HT-29 (cell line): ENCODE data around the gene ADAMTS16. TPM values are rescaled to one million over a fixed set of nuclear protein-coding genes. Genes with fewer than 3 reads are reported as not detected.

ENCODE experiments used
- DNase-seq: peaks from one replicate; pipeline ENCODE4 v3.0.0-alpha.2; 2015; ENCODE audit warnings: low spot score
- total RNA-seq: library from RNA; depleted of rRNA; stranded (reverse); fragments of >200 nt; shearing (Covaris generic); gene quantifications from 2 replicates; pipeline ENCODE4 v1.2.3, GENCODE V29; 2014

Gene ADAMTS16
- total RNA-seq, 1 experiment from 2014 or later = not detected

- DNase-seq = peak; percentile 71
Observed at GRCh38 chr5:5141625-5142525, 1.7 kb downstream of the ADAMTS16 start.

DNA sequence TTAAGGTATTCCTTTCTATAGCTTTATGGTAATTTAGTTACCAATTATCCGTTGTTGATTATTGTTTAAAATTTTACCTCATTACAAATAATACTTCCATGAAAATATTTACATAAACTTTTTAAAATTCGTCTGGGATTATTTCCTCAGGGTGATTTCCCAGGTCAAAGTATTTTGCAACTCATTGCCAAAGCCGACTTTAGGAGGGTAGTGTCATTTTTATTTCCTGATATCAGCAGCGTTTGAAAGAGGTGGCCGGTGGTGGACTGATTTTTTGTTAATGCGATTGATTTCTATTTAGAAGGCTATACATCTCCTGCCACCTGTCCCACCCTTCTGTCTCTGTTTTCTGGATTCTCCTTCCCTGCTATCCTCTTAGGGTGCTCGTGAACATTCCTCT lies 4.3 kb downstream of the ADAMTS16 start:
- no peak for DNase-seq

DNA sequence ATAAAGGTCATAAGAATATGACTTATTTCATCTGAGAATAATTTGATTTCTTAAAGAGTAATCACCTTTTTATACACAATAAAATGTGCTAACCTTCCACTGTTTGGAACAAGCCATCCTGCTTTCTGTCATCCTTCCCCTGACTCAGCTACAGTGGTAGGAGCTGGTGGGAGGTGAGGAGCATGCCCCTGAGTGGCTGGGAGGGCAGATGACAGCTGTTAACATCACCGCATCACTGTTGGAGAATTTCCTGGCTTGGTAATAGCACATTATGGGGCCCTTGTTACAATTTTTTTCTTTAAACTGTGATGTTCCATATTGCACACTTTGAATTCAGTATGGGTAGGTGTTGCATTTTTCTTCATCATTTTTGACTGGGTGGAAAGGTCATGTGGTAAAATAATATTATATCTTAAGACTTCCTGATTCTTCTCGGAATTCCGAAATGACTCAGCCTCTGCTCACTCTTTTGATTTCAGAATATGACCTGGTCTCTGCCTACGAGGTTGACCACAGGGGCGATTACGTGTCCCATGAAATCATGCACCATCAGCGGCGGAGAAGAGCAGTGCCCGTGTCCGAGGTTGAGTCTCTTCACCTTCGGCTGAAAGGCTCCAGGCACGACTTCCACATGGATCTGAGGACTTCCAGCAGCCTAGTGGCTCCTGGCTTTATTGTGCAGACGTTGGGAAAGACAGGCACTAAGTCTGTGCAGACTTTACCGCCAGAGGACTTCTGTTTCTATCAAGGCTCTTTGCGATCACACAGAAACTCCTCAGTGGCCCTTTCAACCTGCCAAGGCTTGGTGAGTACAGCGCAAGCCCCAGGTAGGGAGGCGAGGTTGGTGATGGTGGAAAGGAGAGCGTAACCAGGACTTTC lies 5.8 kb downstream of the ADAMTS16 start:
- DNase-seq = peak; percentile 21

DNA sequence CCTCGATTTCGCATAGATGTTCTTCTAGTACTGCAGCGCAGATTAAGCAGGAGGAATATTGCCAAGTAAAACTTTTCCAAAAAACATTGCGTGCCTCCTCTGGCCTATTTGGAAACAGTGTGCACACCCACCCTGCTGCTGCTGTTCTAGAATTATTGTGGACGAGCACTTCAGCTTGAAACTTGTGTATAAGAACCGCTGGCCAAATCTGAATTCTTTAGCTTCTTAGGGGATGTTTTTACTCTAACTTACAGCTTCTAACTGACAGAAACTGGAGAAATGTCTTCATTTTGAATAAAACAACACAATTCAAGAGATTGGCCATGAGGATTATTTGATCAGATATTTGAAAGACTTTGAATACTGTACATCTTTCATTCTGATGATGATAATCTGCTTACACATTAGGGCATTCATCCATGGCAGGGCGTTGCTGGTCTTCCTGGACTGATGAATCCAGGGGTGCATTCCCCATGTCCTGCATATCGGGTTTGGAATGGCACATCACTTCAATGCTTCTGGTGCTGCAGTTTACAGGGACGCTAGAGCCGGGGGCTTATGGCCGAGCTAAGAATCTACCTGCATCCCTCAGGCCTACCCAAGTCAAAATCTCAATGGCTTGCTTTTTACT lies 6.5 kb downstream of the ADAMTS16 start:
- no peak for DNase-seq

GRCh38 chr5:5149154-5149553 lies 9.0 kb downstream of the ADAMTS16 start:
- DNase-seq = no peak

DNA sequence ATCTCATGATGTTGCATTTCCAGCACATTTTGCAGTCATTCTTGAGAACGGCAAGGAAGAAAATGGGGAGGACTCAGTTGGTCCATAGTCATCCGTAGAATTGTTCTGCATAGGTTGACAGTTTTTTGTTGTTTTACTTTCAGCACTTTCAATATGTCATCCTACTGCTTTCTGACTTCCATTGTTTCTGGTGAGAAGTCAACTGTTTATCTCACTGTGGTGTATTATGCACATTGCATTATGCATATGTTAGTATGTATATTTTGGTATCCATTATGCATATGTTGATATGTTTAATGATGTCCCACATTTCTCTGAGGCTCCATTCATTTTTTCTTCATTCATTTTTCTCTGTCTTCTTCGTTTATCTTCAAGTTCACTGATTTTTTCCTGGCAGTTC lies 10.5 kb downstream of the ADAMTS16 start:
- DNase-seq = no peak

DNA sequence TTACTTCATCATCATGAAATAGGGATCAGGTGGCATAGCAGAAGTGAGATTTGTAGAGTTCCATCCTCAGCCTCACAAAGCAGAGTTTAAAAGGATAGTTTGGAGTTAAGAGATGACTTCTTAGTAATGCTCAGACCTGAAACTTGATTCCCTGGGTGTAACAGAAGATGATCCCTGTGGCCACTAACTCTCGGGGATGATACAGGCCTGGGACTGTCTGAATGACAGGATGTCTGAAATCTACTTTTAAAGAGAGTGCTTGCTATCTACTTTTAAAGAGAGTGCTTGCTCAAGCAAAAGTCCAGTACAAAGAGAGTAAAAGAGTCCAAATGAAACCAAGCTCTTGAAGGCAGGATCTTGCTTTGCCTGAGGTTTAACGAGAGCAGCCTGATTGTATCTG lies 14.6 kb downstream of the ADAMTS16 start:
- DNase-seq = no peak

DNA sequence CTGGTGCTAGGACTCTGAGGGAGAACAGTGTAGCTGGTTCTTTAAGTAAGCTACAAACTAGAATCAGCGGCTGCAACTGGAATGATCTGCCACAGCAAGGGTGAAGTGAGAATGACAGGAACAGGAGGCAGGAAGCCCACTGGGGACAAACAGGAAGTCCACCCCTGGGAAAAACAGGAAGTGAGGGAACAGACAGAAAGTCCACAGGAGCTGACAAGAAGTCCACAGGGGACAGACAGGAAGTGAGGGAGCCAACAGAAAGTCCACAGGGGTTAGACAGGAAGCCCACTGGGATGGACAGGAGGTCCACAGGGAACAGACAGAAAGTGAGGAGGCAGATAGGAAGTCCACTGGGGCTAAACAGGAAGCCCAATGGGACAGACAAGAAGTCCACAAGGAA lies 15.5 kb downstream of the ADAMTS16 start:
- no peak for DNase-seq

- DNase-seq = no peak
Observed at GRCh38 chr5:5156471-5157082, 16.4 kb downstream of the ADAMTS16 start.

GRCh38 chr5:5158472-5158895 lies 18.4 kb downstream of the ADAMTS16 start:
- DNase-seq = no peak

- DNase-seq = no peak
Observed at GRCh38 chr5:5159282-5160103, 19.4 kb downstream of the ADAMTS16 start.

GRCh38 chr5:5164163-5164562 lies 24.0 kb downstream of the ADAMTS16 start:
- no peak for DNase-seq

DNA sequence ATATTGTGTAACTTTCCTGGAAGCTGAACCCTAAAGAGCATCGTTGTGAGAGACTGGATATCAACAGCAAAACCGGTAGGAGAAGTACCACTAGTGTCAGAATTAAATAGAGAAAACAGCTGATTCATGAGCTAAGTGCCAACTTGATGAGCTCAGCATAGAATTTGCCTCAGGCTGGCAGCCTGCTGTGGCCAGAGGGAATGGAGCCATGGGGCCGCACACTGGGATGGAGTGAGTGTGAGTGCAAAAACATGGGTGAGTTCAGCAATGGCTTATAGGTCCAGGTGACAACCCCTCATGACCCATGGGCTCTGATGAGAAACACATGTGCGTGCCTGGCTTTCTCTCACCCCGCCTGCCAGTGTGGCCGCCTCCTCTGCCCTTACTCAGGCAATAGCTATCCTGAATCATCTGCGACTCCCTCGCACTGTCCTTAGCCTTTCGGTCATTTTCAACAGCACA lies 25.4 kb downstream of the ADAMTS16 start:
- no peak for DNase-seq

- peak; percentile 7 for DNase-seq
Observed at GRCh38 chr5:5169466-5169865, 29.3 kb downstream of the ADAMTS16 start.

GRCh38 chr5:5178136-5178535 lies 38.0 kb downstream of the ADAMTS16 start:
- peak; percentile 13 for DNase-seq

GRCh38 chr5:5178580-5178979 lies 38.5 kb downstream of the ADAMTS16 start:
- DNase-seq = no peak

DNA sequence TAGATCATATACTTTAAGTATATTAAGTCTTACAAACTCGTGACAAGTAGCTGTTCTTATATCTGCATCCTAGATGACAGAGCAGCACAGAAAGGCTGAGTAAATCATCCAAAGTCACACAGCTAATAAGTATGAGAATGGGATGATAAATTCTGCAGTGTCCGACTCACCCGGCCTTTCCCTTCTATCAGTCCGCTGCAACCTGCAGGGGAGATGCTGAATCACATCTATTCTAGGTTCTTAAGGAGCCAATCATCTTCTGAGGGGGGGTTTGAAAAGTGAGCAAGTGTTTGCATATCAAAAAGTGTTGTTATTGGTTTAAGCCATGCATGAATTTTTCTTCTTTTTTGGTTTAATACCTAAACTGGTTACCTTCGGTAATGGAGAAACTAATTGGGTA lies 38.9 kb downstream of the ADAMTS16 start:
- no peak for DNase-seq

- DNase-seq = no peak
Observed at GRCh38 chr5:5179597-5179996, 39.5 kb downstream of the ADAMTS16 start.

- DNase-seq = no peak
Observed at GRCh38 chr5:5181650-5182324, 41.7 kb downstream of the ADAMTS16 start.
